Measurements from ENCODE around the gene EMX1. TPM values are rescaled to one million over a fixed set of nuclear protein-coding genes. Genes with fewer than 3 reads are reported as not detected.

Gene EMX1
- under 0.01 and 0.07 TPM in 2 replicates for total RNA-seq

GRCh38 chr2:72917138-72917876 lies at the start of gene EMX1:
Gene EMX1 (plus strand): TSS chr2:72917519. CDS start chr2:72917853, 334 bp downstream.

GRCh38 chr2:72887032-72887739 lies 30.1 kb upstream of the EMX1 start, which contains the start of gene SPR:
Gene SPR (plus strand): TSS chr2:72887408. CDS start chr2:72887433, 25 bp downstream.

Other genes starting within 250 kb of the EMX1 start
- 54.3 and 75.8 TPM in 2 replicates for gene EXOC6B, start 91.5 kb upstream of the EMX1 start, total RNA-seq
- gene SPR, start 30.1 kb upstream of the EMX1 start, total RNA-seq = 10.6 and 24.2 TPM in 2 replicates
- 3.4 and 13.8 TPM in 2 replicates for gene SFXN5, start 154.2 kb downstream of the EMX1 start, total RNA-seq
- 23.6 and 44.9 TPM in 2 replicates for gene RAB11FIP5, start 195.4 kb downstream of the EMX1 start, total RNA-seq

Data from nasal cavity respiratory epithelium epithelial cell of viscerocranial mucosa (primary cell).